GM18870 (cell line): Measurements from ENCODE around the gene GPA33.

Experiments
- ATAC-seq: cut with Tn5 transposase; IDR thresholded peaks from one replicate; pipeline ENCODE4 v1.9.1; 2021; ENCODE audit warnings: moderate library complexity; ENCODE audit not compliant: unreplicated experiment

The GPA33 gene

DNA sequence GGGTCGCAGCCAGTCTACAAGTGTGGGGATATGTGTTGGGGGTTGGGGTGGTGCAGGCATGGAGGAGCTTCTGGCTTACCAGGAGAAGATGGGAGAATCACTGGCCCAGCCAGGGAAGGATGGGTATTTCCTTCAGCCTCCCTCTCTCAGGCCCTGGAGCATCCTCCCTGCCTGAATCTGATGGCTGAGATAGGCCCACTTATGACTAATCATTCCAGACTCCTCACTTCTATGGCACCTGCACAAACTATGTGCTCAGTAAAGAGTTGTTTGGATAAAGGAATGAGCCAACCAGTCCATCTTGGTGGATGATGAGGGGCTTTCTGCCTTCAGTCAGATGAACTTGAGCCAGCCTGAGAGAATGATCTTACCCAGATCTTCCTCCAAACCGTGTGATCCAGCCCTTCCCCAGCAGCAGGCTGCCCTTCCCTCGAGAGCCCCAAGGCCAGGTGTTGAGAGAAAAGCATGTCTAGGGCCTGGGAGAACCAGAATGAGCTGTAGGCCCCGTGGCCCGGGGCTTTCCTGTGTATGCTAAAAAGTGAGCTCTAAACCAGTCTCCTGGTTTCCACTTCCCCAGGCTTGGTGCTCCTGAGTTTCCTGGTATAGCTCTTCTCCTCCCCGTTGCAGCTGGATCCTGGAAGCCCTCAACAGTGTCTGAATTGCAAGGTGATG is 1.3 kb downstream of the GPA33 start:
- ATAC-seq = no peak

DNA sequence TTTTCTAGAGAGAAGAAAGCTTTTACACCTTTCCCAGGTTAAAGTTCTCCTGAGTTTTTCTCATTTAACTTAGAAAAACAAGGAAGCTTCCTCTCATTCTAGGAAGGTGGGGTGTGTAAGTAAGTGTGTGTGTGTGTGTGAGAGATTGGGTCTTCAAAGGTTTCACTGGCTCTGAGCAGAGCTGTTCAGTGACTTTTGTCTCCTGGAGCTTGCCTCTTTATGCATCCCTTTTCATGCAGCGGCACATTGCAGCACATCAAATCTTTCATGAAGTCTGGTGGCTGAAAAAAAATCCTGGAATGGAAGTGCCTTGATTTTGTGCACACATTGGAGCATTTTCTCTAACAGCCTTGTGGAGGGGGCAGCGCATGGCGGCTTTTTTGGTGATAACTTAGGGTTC is 3.4 kb downstream of the GPA33 start:
- no peak for ATAC-seq

DNA sequence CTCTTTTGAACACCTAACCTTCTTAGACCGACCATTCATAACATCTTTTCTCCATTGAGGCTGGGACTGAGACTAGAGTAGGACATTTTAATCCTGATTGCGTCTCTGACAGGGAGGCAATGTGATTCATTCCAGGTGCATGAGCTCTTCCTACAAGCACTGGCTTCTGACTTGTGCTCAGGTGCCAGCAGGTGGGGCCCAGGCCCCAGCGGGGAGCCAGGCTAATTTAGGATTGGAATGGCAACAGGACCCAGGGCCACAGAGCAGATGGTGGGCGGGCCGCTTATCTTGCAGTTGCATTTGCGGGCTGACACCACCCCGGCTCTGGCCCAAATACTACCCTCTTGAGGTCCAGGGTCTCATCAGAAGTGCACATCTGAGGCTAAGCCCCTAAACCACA is 4.1 kb downstream of the GPA33 start:
- no peak for ATAC-seq

DNA sequence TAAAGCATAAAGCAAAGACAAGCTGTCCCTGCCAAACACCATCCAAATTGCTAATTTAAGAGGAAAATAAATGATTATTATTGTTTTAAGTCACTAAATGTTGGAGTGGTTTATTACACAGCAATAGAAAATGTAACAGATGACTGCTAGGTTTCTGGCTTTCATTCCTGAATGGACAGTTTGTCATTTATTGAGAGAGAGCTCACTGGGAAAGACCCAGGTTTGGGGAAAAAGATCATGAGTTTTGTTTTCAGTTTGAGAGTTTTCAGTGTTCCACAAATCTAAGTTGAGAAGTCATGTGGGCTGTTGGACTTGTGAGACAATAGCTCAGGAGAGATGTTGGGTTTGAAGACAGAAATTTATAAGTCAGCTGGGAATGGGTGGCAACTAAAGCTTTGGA is 5.4 kb downstream of the GPA33 start:
- no peak for ATAC-seq

DNA sequence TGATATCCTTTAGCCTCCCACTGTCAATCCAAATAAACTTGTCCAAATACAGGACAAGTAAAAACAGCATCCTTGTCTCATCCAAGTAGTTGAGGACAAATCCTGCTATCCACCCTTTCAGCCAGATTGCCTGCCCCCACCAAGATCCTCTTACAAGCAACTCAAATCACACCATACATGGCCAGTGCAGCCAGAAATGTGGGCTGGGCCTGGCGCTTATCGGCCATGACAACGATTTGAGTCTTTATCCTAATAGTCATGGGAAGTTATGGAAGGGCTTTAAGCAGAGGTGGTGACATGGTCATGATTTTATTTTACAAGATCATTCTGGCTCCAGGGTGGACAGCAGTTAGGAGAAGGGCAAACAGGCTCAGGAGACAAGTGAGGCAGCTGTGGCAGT is 6.3 kb downstream of the GPA33 start:
- ATAC-seq = no peak

GRCh38 chr1:167083066-167083665 is 7.0 kb downstream of the GPA33 start:
- no peak for ATAC-seq

GRCh38 chr1:167082511-167083027 is 7.6 kb downstream of the GPA33 start:
- ATAC-seq = no peak

- ATAC-seq = no peak
These were observed 8.5 kb downstream of the GPA33 start for GRCh38 chr1:167081594-167082156.

DNA sequence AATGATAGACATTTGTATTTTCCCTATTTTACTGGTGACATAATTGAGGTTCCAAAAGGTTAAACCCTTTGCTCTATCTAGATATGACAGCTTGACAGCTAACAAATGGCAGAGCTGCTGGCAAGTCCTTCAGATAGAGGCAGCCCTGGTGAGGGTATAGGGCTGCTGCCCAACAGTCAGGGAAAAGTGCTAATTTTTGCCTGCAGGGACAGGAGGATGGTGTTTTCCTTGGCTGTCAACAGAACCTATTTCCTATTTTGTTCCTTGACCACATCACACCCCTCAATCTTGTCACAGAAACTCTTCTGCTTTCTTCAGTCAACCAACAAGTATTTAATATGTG is 12.3 kb downstream of the GPA33 start:
- ATAC-seq = no peak

DNA sequence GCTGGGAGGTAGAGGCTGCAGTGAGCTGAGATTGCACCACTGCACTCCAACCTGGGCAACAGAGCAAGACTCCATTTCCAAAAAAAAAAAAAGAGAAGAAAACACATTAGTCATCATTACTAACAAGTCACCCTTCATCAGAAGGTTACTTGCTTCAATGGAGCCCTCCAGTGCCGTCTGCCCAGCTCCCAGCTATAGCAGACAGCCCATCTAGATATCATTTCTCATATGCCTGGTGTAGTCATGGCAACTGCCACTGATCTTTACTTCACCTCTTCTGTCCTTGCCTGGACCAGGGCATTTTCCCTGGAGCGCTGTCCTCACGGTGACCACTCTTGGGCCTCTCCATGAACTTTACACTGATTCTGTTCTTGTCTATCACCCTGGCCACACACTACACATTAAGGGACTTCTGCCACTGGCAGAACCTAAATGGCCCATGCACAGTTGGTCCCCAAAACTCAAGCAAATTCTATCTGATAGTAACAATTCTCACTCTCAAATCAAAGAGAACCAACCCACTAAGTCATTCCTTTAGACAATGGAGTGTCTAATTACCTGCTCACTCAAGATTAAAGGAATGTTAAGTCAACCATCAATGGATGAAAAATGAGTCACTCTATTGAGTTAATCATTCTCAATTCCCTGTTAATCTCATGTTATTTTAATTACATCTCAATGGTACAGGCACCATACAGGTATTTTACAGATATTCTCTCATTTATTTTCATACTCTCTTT is 12.9 kb downstream of the GPA33 start:
- ATAC-seq = no peak

GRCh38 chr1:167076136-167076710 is 14.0 kb downstream of the GPA33 start:
- no peak for ATAC-seq

DNA sequence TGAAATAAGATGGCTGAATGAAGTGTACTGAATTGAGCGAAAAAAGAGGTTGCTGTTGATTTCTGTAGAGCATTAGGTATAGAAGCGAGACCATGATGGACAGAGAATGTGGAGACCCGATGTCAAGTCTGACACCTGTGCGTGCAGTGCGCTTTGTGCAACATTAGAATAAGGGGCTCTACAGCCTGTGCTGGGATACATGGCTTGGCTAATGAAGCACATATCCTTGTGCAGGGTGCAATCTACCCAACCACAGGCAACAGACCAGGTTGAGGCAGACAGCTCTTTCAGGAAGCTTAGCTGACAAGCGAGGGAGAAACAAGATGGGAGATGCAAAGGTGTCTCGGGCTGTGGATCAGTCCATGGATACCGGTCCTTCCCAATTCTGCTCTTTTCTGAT is 18.9 kb downstream of the GPA33 start:
- ATAC-seq = no peak

GRCh38 chr1:167068761-167069160 is 21.4 kb downstream of the GPA33 start:
- no peak for ATAC-seq

DNA sequence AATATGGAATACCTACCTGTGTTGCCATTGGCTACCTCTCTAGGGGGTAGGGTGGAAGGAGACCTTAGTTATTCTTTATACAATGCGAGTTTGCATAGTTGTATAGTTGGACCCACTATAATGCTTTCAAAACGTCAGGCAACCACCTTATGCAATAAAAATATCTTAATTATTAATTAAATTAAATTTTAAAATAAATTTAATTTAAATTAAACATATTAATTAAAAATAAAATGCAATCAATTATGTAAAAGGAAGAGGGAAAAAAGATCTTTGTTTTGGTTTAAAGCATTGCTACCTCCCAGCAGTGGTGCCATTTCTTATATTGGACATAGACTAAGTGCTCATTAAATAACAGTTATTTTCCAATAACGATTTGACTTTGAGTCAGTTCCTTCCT is 22.3 kb downstream of the GPA33 start:
- no peak for ATAC-seq

DNA sequence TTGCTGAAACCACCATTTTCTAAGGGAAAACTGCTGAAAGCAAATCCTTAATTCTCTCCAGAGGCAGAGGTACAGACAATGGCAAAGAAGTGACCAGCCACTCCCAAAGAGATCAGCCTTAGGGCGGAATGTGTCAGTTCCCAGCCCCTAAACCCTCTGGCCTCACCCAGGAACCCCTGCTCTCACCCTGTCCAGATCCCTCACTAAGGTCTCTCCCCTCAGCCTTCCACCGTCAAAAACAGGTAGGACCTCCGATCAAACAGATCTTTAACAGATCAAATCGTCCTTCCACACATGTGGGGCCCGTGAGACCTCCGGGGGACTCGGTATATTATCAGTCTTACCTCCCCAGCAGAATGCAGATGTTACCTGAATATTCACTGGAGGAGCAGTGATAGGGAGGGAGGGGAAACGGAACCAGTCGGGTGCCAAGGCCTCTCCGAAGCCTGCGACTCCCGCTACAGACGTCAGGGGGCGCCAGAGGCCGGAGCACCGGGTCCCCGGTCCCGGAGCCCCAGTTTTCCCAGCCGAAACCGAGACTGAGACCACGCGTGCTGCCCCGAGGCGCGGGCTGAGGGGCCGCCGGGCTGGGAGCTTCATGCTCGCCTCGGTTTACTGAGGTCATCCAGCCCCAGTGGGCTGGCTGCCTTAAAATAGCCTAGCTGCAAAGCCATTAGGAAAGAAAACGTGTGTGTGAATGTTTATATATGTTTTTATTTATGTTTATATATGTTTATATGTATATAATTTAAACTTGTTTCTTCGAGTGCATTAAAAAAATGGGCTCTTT is 23.6 kb downstream of the GPA33 start:
- ATAC-seq = no peak

DNA sequence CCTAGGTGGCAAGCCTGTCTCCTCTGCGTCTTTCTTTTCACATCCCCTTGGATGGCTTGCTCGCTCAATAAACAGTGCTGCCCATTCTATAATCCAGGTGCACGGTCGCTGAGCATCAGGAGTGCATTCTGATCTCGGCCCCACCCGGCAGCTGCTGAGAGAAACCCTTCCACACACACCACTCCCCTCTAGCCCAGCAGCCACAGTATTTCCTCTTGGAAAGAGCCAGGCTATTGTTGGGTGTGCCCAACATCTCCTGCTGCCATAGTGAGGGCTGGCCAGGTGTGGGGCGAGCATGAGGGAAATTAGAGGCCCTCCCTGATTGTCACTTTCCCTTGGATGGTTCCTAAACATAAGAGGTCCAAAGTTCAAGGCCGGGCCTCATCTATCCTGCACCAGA is 24.7 kb downstream of the GPA33 start:
- no peak for ATAC-seq

DNA sequence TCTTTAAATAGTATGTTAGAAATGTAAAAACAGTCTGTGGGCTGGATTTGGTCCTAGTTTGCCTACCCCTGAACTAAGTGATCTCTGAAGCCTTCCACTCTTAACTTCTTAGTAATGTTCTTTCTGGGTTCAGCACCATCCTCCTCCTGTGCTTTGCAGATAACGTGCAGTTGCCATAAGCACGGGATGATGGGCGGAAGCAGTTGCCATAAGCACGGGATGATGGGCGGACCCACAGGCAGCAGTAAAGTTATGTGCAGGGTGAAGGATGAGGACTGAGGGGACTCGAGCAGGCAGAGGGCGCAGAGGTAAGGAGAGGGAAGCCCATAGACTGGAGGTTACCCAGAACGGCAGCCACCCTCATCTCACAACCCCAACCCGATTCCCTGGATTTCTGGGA is 25.6 kb downstream of the GPA33 start:
- ATAC-seq = no peak

DNA sequence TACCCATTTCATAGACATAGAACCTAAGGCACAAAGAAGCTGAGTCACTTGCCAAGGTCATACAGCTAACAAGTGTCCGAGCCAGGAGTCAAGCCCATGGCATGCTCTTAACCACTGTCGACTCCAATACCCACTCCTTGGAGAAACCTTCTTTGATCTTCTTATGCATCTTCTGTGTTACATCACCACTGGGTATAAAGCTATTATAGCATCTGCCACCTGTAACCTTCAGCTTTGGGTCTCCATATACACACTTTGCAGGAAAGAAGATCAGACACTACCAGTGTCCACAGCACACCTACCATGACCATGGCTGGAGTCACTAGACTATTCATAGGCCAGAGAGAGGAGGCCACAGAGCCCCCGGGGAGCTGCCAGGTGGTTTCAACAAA is 29.1 kb downstream of the GPA33 start:
- ATAC-seq = no peak

DNA sequence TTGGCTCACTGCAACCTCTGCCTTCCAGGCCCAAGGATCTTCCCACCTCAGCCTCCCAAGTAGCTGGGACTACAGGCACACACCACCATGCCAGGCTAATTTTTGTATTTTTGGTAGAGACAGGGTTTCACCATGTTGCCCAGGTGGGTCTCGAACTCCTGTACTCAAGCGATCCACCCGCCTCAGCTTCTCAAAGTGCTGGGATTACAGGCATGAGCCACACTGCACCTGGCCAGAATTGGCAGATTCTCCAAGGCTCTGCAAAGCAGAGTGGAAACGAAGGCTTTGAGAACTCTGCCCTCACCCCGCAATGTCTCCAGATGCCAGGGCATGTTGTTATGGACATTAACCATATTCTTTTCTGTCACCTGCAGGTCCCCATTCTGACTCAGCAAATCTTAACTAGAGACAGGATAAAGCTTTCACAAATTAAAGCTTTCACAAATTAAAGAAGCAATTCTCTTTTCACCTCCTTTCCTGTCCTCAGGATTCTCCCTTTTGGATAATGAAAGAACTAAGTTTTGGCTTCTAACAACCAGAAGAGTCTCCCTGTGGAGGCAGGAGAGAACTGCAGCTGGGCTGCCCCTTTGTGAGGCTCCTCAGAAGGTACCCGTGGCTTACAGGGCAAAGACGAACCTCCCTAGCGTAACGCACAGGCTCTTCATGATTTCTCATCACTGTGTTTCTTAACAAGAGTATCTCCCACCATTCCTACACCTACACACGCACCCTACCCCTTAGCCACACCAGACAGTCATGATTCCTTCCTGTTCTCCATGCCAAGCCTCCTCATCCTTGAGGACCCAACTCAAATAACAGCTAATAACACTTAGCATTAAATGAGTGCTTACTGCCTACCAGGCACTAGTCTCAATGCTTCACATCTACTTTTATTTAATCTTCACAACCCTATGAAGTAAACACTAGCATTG is 29.8 kb downstream of the GPA33 start:
- ATAC-seq = no peak

DNA sequence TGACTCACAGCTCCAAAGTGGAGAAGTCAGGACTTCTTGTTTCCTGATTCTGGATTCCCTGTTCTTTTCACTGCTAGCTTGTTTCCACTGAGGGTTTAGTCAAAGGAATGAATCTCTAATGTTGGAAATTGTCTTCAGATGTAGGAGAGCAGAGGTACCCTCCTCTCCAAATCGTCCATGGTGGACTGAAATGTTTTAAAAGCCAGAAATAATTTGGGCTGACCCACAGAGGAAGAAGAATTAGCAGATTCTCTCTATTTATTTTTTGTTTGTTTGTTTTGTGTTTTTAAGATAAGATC is 30.4 kb downstream of the GPA33 start:
- ATAC-seq = no peak
